HCT116 (cell line): Measurements from ENCODE around the gene CEP43. TPM values are rescaled to one million over a fixed set of nuclear protein-coding genes. Genes with fewer than 3 reads are reported as not detected.
"Not testable (repeated sequence)": the region's sequence is repeated elsewhere in the genome, so short reads cannot be mapped to it uniquely, and the experiment has no call there.

ENCODE experiments used
- ATAC-seq: fragments of 200-7000 bp; cut with Tn5 transposase; 2 replicates; pipeline ENCODE4 v1.9.1; 2020; ENCODE audit warnings: mild to moderate bottlenecking, moderate library complexity
- BruUV-seq: library from RNA; stranded (reverse); fragments of 400-500 nt; replicated peaks from 2 replicates; lab custom pipeline; 2021; lab: Mats Ljungman, UMichigan
- CTCF ChIA-PET: fragments of 300-600 bp; sonication (Branson Sonifier 250); formaldehyde crosslinking; loops from one replicate; lab custom pipeline; 2021; ENCODE audit warnings: antibody characterized with exemption; lab: Charles Lee
- POLR2A ChIA-PET: fragments of 300-600, 350-600 bp; sonication (Branson Sonifier 250); formaldehyde crosslinking; loops from one replicate; lab custom pipeline; 2021; ENCODE audit warnings: antibody characterized with exemption; lab: Charles Lee
- RAD21 ChIA-PET, 2 experiments: fragments of 300-600 bp; sonication (Branson Sonifier 250); formaldehyde crosslinking; loops; one replicate each; lab custom pipeline; 2023; ENCODE audit warnings: low total read pairs in 2 of 2; ENCODE audit not compliant: uncharacterized antibody in 2 of 2, unreplicated experiment in 2 of 2, low non-redundant PET in 1 of 2; lab: Charles Lee
- DNase-seq: peaks from one replicate; pipeline ENCODE4 v3.0.0-alpha.2; 2010; ENCODE audit warnings: low read depth, low spot score
- H2AFZ ChIP-seq: fragments of 200-600 bp; shearing (Covaris generic), sonication (generic); 2 replicates; pipeline ENCODE4 v1.6.1; 2017; ENCODE audit warnings: low read depth, mixed run types, mixed read lengths, antibody characterized with exemption, low read length; ENCODE audit not compliant: poor library complexity, severe bottlenecking
- H3K27ac ChIP-seq: 2 replicates; pipeline ENCODE4 v1.5.1; 2012; ENCODE audit warnings: low read depth, low read length
- H3K27me3 ChIP-seq: fragments of 200-600 bp; sonication (generic); 2 replicates; pipeline ENCODE4 v1.6.1; 2016; ENCODE audit warnings: mixed run types, low read length, mixed read lengths; ENCODE audit not compliant: insufficient read depth
- H3K36me3 ChIP-seq, 2 experiments: fragments of 200-500 bp in 1 of 2; fragments of 200-600 bp in 1 of 2; sonication (Bioruptor generic) in 1 of 2; sonication (generic) in 1 of 2; 2 replicates each; pipeline versions ENCODE4 v1.5.1 to v1.6.1; 2014 to 2016; ENCODE audit warnings: low read length in 2 of 2, inconsistent platforms in 1 of 2, mixed read lengths in 1 of 2, mixed run types in 1 of 2; ENCODE audit not compliant: insufficient read depth in 2 of 2, control insufficient read depth in 1 of 2
- H3K4me1 ChIP-seq, 2 experiments: fragments of 200-600 bp in 1 of 2; sonication (generic) in 1 of 2; 2 replicates each; pipeline versions ENCODE4 v1.5.1 to v1.6.1; 2012 to 2017; ENCODE audit warnings: low read length in 2 of 2, inconsistent platforms in 1 of 2, mild to moderate bottlenecking in 1 of 2, mixed read lengths in 1 of 2, mixed run types in 1 of 2, moderate library complexity in 1 of 2; ENCODE audit not compliant: insufficient read depth in 2 of 2, control insufficient read depth in 1 of 2
- H3K4me2 ChIP-seq: fragments of 200-600 bp; sonication (generic); 2 replicates; pipeline ENCODE4 v1.6.1; 2017; ENCODE audit warnings: mixed run types, low read length, mixed read lengths
- H3K4me3 ChIP-seq, 2 experiments: fragments of 200-600 bp in 1 of 2; sonication (generic) in 1 of 2; replicated peaks in 1 of 2; 2 replicates each; pipeline ENCODE4 v1.5.1; 2011 to 2016; ENCODE audit warnings: low read length in 2 of 2, control low read depth in 1 of 2, low read depth in 1 of 2, mild to moderate bottlenecking in 1 of 2, mixed read lengths in 1 of 2, mixed run types in 1 of 2
- H3K79me2 ChIP-seq: fragments of 200-600 bp; sonication (generic); 2 replicates; pipeline ENCODE4 v1.6.1; 2017; ENCODE audit warnings: mild to moderate bottlenecking, mixed run types, low read length, moderate library complexity, mixed read lengths; ENCODE audit not compliant: insufficient read depth
- H3K9ac ChIP-seq: fragments of 200-600 bp; sonication (generic); 2 replicates; pipeline ENCODE4 v1.6.1; 2016; ENCODE audit warnings: low read length, mixed read lengths
- H3K9me2 ChIP-seq: fragments of 200-600 bp; sonication (generic), shearing (Covaris generic); 2 replicates; pipeline ENCODE4 v1.6.1; 2017; ENCODE audit warnings: mixed run types, mild to moderate bottlenecking, moderate library complexity; ENCODE audit not compliant: insufficient read depth
- H3K9me3 ChIP-seq, 2 experiments: fragments of 200-500 bp in 1 of 2; fragments of 200-600 bp in 1 of 2; sonication (Bioruptor generic) in 1 of 2; sonication (generic) in 1 of 2; 2 replicates each; pipeline ENCODE4 v1.6.1; 2014 to 2017; ENCODE audit warnings: low read length in 2 of 2, mixed read lengths in 2 of 2, inconsistent platforms in 1 of 2, low read depth in 1 of 2, mild to moderate bottlenecking in 1 of 2, mixed run types in 1 of 2, moderate library complexity in 1 of 2; ENCODE audit not compliant: control insufficient read depth in 1 of 2, insufficient read depth in 1 of 2
- H4K20me1 ChIP-seq: fragments of 200-600 bp; sonication (generic), shearing (Covaris generic); 2 replicates; pipeline ENCODE4 v1.6.1; 2017; ENCODE audit warnings: mixed run types, mild to moderate bottlenecking, moderate library complexity; ENCODE audit not compliant: insufficient read depth
- RAD21 ChIP-seq: IDR thresholded peaks from 2 replicates; pipeline ENCODE4 v1.6.1; 2012; ENCODE audit warnings: low read depth, mild to moderate bottlenecking
- YY1 ChIP-seq: IDR thresholded peaks from 2 replicates; pipeline ENCODE4 v1.6.1; 2011; ENCODE audit warnings: low read length, low read depth, moderate library complexity, mild to moderate bottlenecking; ENCODE audit not compliant: insufficient replicate concordance; ENCODE audit errors: extremely low read depth
- intact Hi-C: fragments of 100-400 bp; cut with micrococcal nuclease; formaldehyde crosslinking; loops from 2 replicates; pipeline ENCODE4 v1.10.0; 2022
- total RNA-seq: library from RNA; stranded (reverse); gene quantifications from one replicate; pipeline ENCODE4 v1.2.1, GENCODE V29; 2021; ENCODE audit not compliant: unreplicated experiment
- TF ChIP-seq, protein P1 (sequence below), 3 experiments: fragments of 200-600 bp in 1 of 3; sonication (generic) in 1 of 3; IDR thresholded peaks in 2 of 3; conservative IDR thresholded peaks in 1 of 3; 2 replicates each; pipeline ENCODE4 v1.5.1; 2012 to 2017; ENCODE audit warnings: low read depth in 2 of 3, low read length in 2 of 3, antibody characterized with exemption in 1 of 3, borderline replicate concordance in 1 of 3, control low read depth in 1 of 3, mild to moderate bottlenecking in 1 of 3, mixed read lengths in 1 of 3, mixed run types in 1 of 3, moderate library complexity in 1 of 3; ENCODE audit not compliant: insufficient read depth in 1 of 3

Gene CEP43
- total RNA-seq, 1 experiment from 2014 or later, result 15.8 TPM

DNA sequence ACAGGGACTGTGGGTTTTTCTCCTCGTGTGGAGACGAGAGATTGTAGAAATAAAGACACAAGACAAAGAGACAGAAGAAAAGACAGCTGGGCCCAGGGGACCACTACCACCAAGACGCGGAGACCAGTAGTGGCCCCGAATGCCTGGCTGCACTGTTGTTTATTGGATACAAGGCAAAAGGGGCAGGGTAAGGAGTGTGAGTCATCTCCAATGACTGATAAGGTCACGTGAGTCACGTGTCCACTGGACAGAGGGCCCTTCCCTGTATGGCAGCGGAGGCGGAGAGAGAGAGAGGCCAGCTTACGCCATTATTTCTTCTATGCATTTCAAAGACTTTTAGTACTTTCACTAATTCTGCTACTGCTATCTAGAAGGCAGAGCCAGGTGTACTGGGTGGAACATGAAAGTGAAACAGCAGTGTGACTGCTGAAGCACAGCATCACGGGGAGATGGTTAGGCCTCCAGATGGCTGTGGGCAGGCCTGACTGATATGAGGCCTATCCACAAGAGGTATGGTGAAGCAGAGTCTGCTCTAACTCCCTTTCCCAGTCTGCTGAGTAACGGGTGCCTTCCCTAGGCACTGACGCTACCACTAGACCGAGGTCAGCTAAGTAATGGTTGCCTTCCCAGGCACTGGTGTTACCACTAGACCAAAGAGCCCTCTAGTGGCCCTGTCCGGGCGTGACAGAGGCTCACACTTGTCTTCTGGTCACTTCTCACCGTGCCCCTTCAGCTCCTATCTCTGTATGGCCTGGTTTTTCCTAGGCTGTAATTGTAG lies 48.1 kb upstream of the CEP43 start:
- H3K9me2 ChIP-seq, H4K20me1 ChIP-seq, H3K9me3 ChIP-seq, H3K27ac ChIP-seq, BruUV-seq: not testable (repeated sequence)
- peak; percentile 28 for DNase-seq
- intact Hi-C loops, result loop anchor here (1.0 to 2.0 kb wide), 2 partner anchors 164 to 176 kb away; no protein-coding TSS in a partner anchor
- TF ChIP-seq YY1 (peak; percentile 9), RAD21 (peak; percentile 73)
- TF ChIP-seq, protein P1, sequence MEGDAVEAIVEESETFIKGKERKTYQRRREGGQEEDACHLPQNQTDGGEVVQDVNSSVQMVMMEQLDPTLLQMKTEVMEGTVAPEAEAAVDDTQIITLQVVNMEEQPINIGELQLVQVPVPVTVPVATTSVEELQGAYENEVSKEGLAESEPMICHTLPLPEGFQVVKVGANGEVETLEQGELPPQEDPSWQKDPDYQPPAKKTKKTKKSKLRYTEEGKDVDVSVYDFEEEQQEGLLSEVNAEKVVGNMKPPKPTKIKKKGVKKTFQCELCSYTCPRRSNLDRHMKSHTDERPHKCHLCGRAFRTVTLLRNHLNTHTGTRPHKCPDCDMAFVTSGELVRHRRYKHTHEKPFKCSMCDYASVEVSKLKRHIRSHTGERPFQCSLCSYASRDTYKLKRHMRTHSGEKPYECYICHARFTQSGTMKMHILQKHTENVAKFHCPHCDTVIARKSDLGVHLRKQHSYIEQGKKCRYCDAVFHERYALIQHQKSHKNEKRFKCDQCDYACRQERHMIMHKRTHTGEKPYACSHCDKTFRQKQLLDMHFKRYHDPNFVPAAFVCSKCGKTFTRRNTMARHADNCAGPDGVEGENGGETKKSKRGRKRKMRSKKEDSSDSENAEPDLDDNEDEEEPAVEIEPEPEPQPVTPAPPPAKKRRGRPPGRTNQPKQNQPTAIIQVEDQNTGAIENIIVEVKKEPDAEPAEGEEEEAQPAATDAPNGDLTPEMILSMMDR (IDR thresholded peaks at IDR 0.05 in 2 of 3, conservative IDR thresholded peaks at IDR 0.05 in 1 of 3; ENCODE audit: borderline replicate concordance in 1 of 3, insufficient read depth in 1 of 3, low read depth in 2 of 3, low read length in 2 of 3), result peak; percentile 56 to 75 (median 61)
- TF ChIP-seq, all 23 proteins: peak for 3; not testable (repeated sequence) for 20
- H3K9ac ChIP-seq, H3K79me2 ChIP-seq, H3K4me3 ChIP-seq, H2AFZ ChIP-seq, POLR2A ChIA-PET, H3K27me3 ChIP-seq: not testable (repeated sequence)
- Histone ChIP-seq H3K4me1 (peaks cover 0 to 12% of the 10 kb centered on the region in 2 experiments; a peak in 1 of 4 replicates), H3K4me2 (peak overlapping the region; percentile 28), H3K36me3 (peaks cover 6 to 16% of the 10 kb centered on the region in 2 experiments; a peak in 1 of 4 replicates)
- ATAC-seq, result peak; percentile 73
- RAD21 ChIA-PET, result interaction anchor here (1.0 to 1.7 kb wide), 3 partner anchors 164 to 176 kb away, joined by 3 to 6 read pairs (median 3); no protein-coding TSS in a partner anchor
- CTCF ChIA-PET, result interaction anchor here (0.6 to 2.9 kb wide), 6 partner anchors 10 to 494 kb away, joined by 3 to 21 read pairs (median 4); no protein-coding TSS in a partner anchor
